Heart left ventricle (tissue), 13 donors: Measurements from ENCODE around the gene ID1.
"Not testable (repeated sequence)": the region's sequence is repeated elsewhere in the genome, so short reads cannot be mapped to it uniquely, and the experiment has no call there.

Source experiments
- CTCF ChIP-seq, 12 donors: fragments of 200-600 bp; sonication (generic) in 4 of 12; IDR thresholded peaks; one replicate each; pipeline versions ENCODE4 v1.5.0 to v1.8.0; 2018 to 2022; ENCODE audit warnings: antibody characterized with exemption in 12 of 12, mild to moderate bottlenecking in 5 of 12
- POLR2A ChIP-seq, 2 donors: fragments of 450-650 bp; IDR thresholded peaks; one replicate each; pipeline ENCODE4 v1.6.1; 2017; ENCODE audit warnings: antibody characterized with exemption in 2 of 2, mild to moderate bottlenecking in 2 of 2, moderate library complexity in 2 of 2
- donor health status: ischemic (EF 13 %, LVEDD 7.1; RV severe dilation, severe dysfunction).
- donor health status: DM: no; HTN: yes; CAD: no.
- donor health status: DM: no; HTN: no; CAD: no.
- donor health status: ischemic (EF 25% LVEDD 6.9; RV normal size, moderate dysfunction).
- donor health status: ischemic (EF 25% LVEDD 5.7; RV mildly dilated, moderate dysfunction).
- donor health status: ischemic (EF 35%, LVEDD 5.7; RV mildly dilated, moderate dysfunction).
- donor health status: nonischemic (EF 11% LVEDD 7.7; RV severe dilation, severe dysfunction).
- donor health status: DM: yes; HTN: yes; CAD: no.
- donor health status: PGD.
- donor health status: ischemic (EF 29% LVEDD 5.4; RV normal size, mild dysfunction).
- donor health status: nonischemic (EF 23%, LVEDD 6.1; RV moderate dilation, normal function).

GRCh38 chr20:31596412-31596715, 8.7 kb upstream of the ID1 start:
- TF ChIP-seq CTCF, POLR2A (IDR thresholded peaks at IDR 0.05): not testable (repeated sequence)
